Measurements from ENCODE around the gene HSPA6.

The HSPA6 gene

GRCh38 chr1:161484613-161485012, 39.7 kb upstream of the HSPA6 start:
- no peak overlapping the region for H3K4me3 ChIP-seq (ENCODE audit: low read length)
- TF ChIP-seq CTCF (IDR thresholded peaks at IDR 0.05; ENCODE audit: insufficient read depth, low read depth, low read length, missing control alignments), result peak; percentile 24
- no peak for DNase-seq (ENCODE audit: low read depth)

DNA sequence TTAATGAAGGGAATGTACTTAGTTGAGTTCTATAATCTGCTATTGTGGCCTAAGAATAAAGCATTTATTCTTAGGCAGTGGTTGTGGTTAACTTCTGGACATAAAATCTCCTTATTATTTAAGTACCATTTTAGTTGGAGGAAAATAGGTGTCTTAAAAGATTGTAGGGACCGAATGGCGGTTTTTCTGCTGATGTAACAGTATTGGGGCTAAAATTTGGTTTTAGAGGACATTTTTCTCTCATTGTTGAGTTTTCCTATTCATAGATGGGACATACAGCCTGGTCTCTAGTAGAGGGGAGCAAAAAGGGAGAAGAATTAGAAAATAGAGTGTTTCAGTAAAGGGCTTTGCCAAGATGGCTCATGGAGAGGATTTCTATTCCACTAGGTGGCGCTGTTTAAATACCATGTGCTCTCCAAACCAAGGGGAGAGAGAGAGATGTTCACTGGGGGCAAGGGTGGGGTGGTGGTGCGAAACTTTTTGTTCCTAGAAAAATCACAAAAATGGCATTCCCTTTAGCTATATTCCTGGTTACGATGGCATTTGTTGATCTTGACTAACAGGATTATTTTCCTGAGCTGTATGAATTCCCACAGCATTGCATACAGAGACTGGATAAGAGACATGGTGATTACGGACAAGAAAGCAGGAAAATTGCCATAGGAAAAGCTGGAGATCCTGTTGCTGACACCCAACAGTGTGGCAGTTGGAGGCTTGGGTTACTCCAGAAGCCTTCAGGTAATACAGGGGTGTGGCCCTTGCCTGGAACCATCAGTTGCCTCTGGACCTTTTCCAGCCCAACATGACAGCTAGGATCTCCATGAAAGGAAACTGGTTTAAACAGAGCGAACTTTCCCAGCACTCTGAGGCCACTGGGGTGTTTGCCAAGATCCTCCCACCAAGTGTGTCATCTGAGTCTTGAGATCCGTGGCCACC, 37.3 kb upstream of the HSPA6 start:
- no peak overlapping the region for H3K4me3 ChIP-seq (ENCODE audit: low read length)
- peak; percentile 79 for DNase-seq (ENCODE audit: low read depth)
- TF ChIP-seq CTCF (IDR thresholded peaks at IDR 0.05; ENCODE audit: insufficient read depth, low read depth, low read length, missing control alignments), result peak; percentile 69

DNA sequence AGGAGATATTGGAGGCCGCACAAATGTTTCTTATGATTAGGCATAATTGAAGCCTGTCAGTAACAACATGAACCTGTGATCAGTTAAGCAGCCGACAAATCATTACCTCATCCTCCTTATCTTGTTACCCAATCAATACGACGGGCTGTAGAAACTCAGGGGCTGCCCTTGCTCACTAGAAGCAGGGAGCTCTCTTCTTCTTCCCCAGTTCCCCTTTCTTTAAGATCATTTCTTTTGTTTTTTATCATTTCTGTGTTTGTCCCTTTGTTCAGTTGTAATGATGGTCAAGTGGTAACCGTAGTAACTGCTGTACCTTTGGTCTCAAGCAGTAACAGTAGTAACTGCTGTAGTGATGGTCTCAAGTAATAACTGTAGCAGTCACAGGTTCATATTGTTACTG, 32.9 kb upstream of the HSPA6 start:
- no peak for DNase-seq (ENCODE audit: low read depth)
- H3K4me3 ChIP-seq (ENCODE audit: low read length), result no peak overlapping the region
- no peak for TF ChIP-seq CTCF (IDR thresholded peaks at IDR 0.05; ENCODE audit: insufficient read depth, low read depth, low read length, missing control alignments)

- DNase-seq (ENCODE audit: low read depth), result no peak
- no peak overlapping the region for H3K4me3 ChIP-seq (ENCODE audit: low read length)
- no peak for TF ChIP-seq CTCF (IDR thresholded peaks at IDR 0.05; ENCODE audit: insufficient read depth, low read depth, low read length, missing control alignments)
These were observed 31.5 kb upstream of the HSPA6 start for GRCh38 chr1:161492827-161493226.

- H3K4me3 ChIP-seq (ENCODE audit: low read length), result no peak overlapping the region
- DNase-seq (ENCODE audit: low read depth), result no peak
- no peak for TF ChIP-seq CTCF (IDR thresholded peaks at IDR 0.05; ENCODE audit: insufficient read depth, low read depth, low read length, missing control alignments)
These were observed 30.1 kb upstream of the HSPA6 start for GRCh38 chr1:161494091-161494735.

DNA sequence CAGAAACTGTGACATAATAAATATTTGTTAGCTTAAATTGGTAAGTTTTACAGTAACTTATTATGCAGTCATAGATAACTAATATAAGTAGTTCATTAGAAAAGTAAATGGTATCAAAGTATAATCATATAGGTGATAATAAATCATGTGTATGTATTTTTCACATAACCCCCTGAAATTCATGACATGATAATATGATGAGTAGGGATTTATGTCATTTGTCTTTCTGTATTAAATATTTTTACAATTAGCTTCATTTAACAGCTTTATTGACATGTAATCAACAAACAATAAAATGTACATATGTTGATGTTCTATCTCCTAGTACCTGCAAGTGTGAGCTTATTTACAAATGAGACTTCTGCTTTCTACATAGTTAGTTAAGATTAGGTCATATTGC, 28.9 kb upstream of the HSPA6 start:
- no peak for TF ChIP-seq CTCF (IDR thresholded peaks at IDR 0.05; ENCODE audit: insufficient read depth, low read depth, low read length, missing control alignments)
- H3K4me3 ChIP-seq (ENCODE audit: low read length), result no peak overlapping the region
- no peak for DNase-seq (ENCODE audit: low read depth)

All from epithelial cell of esophagus (primary cell).